NOMO-1 (cell line): ENCODE data around the gene ADAMTSL2.

Experiments
- DNase-seq, 2 experiments: peaks; one replicate each; lab custom pipeline; 2025; ENCODE audit not compliant: unreplicated experiment in 2 of 2; lab: John Stamatoyannopoulos, UW

ADAMTSL2 gene

DNA sequence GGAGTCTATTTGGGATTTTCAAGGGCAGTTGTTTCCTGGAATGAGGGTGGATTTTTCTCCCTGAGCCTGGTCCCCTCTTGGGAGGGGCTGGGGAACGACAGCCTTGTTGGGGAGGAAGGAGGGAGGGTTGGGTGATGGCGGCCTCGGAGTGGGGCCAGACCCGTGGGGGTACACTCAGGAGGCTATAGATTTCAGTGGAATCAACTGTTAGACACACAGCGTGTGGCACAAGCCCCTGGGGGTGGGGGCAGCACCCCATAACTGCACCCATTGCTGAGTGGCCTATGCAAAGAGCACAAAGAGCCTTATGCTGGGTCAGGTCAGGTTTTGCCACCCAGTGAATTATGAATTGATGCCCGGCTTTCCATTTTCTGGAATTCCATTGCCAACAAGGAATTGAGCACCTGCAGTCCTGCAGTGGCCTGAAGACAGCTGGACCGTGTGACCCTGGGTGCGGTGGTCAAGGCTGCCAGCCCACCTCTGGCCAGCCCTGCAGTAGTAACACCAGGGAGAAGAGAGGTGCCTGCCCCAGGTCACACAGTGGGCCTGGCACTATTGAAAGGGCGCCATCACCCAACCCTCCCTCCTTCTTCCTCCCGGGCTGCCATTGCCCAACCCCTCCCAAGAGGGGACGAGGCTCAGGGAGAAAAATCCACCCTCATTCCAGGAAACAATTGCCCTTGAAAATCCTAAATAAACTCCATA is 18.1 kb upstream of the ADAMTSL2 start:
- no peak for DNase-seq

- DNase-seq = no peak
Observed at GRCh38 chr9:133516961-133517350, 17.5 kb upstream of the ADAMTSL2 start.

GRCh38 chr9:133517711-133518110 is 16.8 kb upstream of the ADAMTSL2 start:
- no peak for DNase-seq

DNA sequence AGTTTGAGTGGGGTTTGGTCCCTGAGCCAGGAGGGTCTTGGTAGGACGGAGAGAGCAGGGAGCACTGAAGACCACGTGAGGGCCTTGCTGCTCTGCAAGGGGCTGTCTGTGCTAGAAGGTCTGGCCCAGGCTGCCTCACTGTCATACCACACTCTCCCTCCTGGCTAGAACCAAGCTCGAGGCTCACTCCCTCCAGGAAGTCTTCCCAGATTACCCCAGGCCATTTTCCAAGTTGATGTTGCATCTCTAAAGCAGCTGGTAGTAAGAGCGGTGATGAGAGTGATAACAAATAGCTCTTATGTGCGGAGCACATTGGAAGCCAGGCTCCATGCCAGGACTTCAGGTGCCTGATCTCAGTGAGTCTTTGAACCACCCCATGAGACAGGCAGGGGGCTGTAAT is 16.3 kb upstream of the ADAMTSL2 start:
- DNase-seq = no peak

GRCh38 chr9:133518706-133519449 is 15.6 kb upstream of the ADAMTSL2 start:
- DNase-seq = no peak

DNA sequence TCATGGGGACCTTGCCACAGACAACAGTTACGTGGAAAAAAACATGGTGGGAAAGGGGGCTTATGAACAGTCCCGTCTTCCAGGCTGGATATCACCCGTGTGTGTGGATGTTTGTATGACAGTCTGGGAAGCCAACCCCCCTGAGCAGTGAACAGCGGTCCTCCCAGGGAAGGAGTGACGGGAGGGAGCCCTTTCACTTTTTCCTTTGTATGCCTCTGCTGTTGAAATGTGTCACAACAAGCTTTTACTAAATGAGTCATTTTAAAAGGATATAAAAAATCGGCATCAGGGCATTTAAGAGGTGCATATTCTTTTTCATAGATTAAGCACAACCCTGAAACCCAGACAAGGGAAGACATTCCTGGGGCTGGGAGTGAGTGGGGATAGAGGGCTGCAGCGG is 14.8 kb upstream of the ADAMTSL2 start:
- no peak for DNase-seq

DNA sequence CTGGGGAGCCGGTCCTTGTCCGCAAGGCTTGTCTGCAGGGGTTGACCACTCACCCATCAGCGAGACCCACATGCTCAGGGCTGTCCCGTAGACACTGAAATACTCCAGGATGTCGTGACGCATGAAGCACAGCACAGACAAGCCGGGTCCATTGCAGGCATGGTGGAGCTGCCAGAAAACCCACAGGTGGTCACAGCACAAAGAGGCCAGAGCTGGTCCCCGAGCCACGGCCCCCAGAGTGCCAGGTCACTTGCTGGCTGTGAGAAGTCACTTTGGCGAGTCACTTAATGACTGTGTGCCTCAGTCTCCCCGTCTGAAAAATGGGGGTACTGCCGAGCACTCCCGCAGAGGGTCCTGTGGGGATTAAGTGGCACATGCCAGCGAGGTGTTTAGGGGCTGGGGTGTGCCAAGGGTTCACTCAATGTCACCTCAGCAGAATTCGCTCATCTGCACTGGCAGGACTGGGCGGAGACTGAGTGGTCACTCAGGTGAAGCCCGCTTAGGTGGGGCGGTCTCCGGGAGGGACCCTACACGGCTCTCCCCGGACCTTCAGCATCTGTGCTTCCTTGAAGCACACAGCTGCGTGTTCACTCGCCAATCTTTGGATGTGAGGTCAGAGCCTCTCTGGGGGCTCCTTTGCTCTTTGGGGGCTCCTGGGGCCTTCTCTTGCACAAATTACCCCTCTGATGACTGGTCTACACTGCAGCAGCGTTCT is 14.2 kb upstream of the ADAMTSL2 start:
- DNase-seq = no peak

GRCh38 chr9:133521122-133522072 is 13.1 kb upstream of the ADAMTSL2 start:
- DNase-seq = no peak

DNA sequence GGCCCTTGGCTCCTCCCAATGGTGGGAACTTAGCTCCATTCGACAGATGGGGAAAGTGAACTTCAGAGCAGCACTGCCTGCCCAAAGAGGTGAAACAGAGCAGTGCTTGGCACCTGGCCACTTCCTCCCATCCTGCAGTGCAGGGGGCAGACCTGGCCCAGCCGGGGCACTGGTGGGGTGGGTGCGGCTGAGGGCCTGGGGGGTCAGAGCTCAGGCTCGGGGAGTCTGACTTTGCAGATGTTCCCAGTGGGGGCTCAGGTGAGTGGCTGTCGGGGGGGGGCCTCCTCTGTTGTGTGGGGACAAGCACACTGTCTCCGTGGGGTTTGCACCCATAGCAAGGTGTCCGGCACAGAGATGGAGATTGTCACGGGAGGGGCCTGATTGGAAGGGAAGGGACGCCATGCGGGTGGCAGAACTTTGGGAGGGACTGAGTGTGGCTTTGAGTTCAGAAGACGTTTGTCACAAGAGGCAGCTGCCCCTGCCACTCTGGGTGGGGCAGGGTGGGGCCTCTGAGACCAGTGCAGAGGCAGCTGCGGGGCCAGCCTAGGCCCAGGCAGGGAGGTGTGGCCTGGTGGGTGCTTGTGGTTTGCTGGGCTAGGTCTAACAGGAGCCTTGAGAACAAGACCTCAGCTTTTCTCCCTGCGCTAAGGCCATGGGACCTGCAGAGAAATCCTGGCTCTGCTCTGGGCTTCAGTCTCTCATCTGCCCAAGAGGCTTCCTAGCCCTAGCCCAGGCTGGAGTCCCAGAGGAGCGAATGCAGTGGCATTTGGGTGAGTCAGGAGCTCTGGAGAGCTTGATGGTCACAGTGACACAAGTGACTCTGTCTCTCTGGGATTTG is 12.2 kb upstream of the ADAMTSL2 start:
- DNase-seq = no peak

DNA sequence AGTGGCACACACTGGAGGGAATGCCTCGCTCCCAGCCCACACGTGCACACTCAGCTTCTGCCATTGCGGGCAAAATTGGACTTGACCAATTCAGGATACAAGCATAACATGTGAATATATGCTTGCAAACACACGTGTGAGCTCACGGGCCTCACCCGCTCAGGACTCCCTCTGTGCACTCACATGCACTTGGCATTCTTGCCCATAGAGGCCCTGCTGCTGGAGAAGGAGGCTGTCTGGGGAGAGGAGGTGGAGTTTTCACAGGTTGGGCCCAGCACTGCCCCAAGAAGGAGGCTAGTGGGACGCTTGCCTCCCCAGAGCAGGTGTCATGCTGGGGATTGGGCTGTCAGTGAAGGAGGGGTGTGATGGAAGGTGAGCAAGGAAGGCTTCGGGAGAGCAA is 11.4 kb upstream of the ADAMTSL2 start:
- no peak for DNase-seq

DNA sequence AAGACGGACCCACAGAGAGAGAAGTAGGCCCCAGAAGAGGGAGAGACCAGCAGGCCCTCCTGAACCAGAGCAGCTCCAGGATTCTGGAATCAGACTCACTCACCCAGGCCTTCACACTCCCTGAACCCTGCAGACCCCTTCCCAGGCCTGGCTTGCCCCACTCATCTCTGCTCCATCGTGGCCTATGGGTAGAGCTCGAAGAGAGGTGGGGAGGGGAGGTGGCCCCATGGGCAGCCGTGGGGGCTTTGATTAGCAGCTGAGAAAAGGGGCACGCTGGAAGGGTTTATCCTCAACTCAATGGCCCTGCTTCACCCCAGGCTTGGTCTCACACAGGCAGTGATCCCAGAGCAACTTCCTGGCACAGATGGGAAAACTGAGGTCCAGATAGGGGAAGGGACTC is 10.4 kb upstream of the ADAMTSL2 start:
- no peak for DNase-seq

- no peak for DNase-seq
Observed at GRCh38 chr9:133524679-133525228, 9.8 kb upstream of the ADAMTSL2 start, which contains the start of gene MYMK. TSS of gene MYMK (minus strand) at chr9:133524959. CDS start at chr9:133524844, 115 bp downstream.

DNA sequence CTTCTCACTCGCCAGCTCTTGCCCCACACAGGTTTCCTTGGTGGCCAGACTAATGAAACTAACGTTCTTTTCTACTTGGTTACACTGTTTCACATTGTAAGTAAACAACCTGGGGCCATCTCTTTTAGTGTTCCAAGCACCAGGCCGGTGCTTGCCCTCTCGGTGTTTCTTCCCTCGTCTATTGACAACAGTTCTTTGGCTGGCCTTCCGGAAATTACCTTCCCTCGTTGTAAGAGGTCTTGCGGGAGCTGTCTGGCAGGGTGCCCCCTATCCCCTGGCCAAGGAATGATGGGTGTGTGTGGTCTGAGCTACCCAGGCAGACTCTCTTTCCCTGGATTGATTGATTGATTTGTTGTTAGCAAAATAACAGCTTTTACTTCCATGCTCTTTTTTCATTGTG is 8.8 kb upstream of the ADAMTSL2 start:
- no peak for DNase-seq

DNA sequence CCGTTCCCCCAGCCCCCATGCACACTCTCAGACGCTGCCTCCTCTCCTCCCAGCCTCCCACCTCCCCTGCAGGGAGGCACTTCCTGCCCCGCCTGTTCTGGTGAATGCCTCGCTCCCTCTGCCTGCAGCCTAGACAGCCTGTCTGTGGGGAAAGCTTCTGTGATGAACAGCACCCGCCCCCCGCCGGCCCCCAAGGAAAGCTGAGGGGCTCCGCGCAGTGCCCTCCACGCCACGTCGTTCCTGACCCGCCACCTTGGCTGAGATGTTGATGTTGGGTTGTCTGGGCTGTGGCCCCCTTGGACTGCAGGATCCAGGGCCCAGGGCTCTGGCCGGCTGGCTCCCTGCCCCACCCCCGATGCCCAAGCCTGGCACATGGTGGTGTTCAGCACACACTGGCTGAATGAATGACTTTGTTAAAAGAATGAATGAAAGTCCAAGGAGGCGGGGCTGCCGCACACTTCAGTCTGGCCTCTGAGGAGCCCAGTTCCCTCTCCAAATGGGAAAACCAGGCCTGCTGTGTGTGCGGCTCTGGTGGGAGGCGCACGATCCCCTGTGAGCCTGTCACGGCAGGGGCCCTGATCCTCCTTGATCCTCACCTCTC is 7.7 kb upstream of the ADAMTSL2 start:
- DNase-seq = no peak

DNA sequence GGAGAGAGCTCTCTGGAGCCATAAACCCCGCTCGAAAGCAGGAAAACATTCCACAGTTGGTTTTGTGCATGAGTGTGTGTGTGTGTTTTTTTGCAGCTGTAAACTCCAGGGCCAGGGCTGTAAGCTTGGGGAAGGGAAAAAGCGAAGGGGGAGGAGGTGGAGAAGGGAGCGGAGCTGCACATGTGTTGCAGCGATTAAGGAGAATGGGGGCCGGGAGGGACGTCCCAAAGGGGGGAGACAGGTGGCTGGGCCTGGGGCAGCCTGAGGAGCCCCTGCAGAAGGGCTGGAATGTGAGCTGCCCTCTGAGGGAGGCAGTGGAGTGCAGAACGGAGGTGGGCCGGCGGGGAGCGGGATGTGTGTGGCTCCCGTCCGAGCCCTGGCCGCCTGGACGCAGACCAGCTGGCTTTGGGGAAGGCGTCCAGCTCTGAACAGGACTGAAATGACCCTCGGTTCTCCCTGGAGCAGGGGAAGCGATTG is 7.0 kb upstream of the ADAMTSL2 start:
- no peak for DNase-seq

DNA sequence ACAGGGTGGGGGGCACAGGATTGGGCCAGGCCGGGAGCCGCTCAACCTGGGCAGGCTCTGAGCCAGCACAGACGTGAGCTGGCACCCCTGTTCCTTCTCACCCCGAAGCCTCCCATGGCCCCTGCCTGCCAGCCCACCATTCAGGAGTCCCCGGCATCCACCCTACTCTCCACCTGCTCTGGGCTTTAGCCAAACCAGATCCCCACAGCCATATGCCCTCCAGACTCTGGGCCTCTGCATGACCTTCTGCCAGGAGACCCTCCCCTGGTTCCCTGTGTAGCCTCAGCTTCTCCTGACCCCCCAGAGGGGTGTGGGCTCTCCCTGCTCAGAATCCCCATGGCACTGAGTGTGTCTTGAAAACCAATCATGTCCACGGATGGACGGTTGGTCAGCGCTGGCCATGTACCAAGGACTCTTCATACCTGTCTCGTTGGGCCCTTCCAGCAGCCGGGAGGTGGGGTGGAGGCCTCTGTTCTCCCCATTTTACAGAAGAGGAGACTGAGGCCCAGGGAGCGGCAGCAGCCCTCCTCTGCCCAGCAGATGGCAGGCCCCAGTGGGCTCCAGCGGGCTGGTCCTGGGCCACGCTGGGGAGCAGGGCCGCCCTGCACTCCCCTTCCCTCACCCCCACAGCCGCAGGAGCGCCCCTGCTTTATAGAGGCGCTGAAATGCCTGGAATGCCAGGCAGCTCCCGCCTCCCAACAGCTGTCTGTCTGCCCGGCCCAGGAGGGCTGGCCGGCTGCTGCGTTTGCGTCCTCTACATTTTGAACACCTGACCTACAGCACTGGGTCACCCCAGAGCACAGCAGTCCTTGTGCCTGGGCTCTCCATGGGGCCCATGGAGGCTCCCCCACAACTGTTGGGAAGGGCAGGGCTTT is 6.3 kb upstream of the ADAMTSL2 start:
- no peak for DNase-seq

- DNase-seq = no peak
Observed at GRCh38 chr9:133528876-133529241, 5.6 kb upstream of the ADAMTSL2 start.

- no peak for DNase-seq
Observed at GRCh38 chr9:133529457-133529856, 5.0 kb upstream of the ADAMTSL2 start.
